Prostate gland (tissue), 2 donors: ENCODE results near the gene WFS1. TPM values are rescaled to one million over a fixed set of nuclear protein-coding genes. Genes with fewer than 3 reads are reported as not detected.

ENCODE experiments used
- DNase-seq: peaks from one replicate; pipeline ENCODE4 v3.0.0-alpha.2; 2019; ENCODE audit warnings: low spot score
- H3K27ac ChIP-seq, 2 donors: fragments of 200-600 bp; sonication (generic); 2 replicates each; pipeline ENCODE4 v1.5.1; 2017 to 2019
- H3K27me3 ChIP-seq: fragments of 200-600 bp; sonication (generic); replicated peaks from 2 replicates; pipeline ENCODE4 v1.5.1; 2019; ENCODE audit not compliant: insufficient read depth
- H3K36me3 ChIP-seq, 2 donors: fragments of 200-600 bp; sonication (generic); 1 replicate in 1 of 2; 2 replicates in 1 of 2; pipeline versions ENCODE4 v1.5.1 to v1.8.1; 2017 to 2019
- H3K4me1 ChIP-seq: fragments of 200-600 bp; sonication (generic); replicated peaks from 2 replicates; pipeline ENCODE4 v1.5.1; 2019
- H3K4me3 ChIP-seq, 2 donors: fragments of 200-600 bp; sonication (generic); 2 replicates each; pipeline ENCODE4 v1.5.1; 2017 to 2019
- H3K9me3 ChIP-seq: fragments of 200-600 bp; sonication (generic); 2 replicates; pipeline ENCODE4 v1.5.1; 2017
- POLR2A ChIP-seq: fragments of 450-650 bp; IDR thresholded peaks from one replicate; pipeline ENCODE4 v1.6.1; 2016; ENCODE audit warnings: antibody characterized with exemption, mild to moderate bottlenecking
- POLR2AphosphoS5 ChIP-seq: sonication (generic); formaldehyde crosslinking; IDR thresholded peaks from one replicate; pipeline ENCODE4 v1.6.1; 2017; ENCODE audit warnings: antibody characterized with exemption
- WGBS: methylation state at CpG from one replicate; pipeline ENCODE4 v1.1.5; 2018; 5-methylcytosine and 5-hydroxymethylcytosine counted together
- intact Hi-C: fragments of 100-400 bp; cut with DNase I; formaldehyde crosslinking; loops from one replicate; pipeline ENCODE4 v1.14.2; 2022
- total RNA-seq, 2 donors: library from RNA; depleted of rRNA; stranded (reverse); fragments of >200 nt; gene quantifications; one replicate each; pipeline ENCODE4 v1.1.0, GENCODE V29; 2016
- TF ChIP-seq, protein P1 (sequence below), 4 experiments: fragments of 200-600 bp in 2 of 4; fragments of 450-650 bp in 2 of 4; sonication (generic) in 2 of 4; IDR thresholded peaks; 1 replicate in 3 of 4; 2 replicates in 1 of 4; pipeline ENCODE4 v1.5.1; 2016 to 2019; ENCODE audit warnings: antibody characterized with exemption in 4 of 4, mild to moderate bottlenecking in 2 of 4, moderate library complexity in 2 of 4

WFS1 gene
- total RNA-seq, 2 donors from 2014 or later, result 53.4 to 169 TPM

DNA sequence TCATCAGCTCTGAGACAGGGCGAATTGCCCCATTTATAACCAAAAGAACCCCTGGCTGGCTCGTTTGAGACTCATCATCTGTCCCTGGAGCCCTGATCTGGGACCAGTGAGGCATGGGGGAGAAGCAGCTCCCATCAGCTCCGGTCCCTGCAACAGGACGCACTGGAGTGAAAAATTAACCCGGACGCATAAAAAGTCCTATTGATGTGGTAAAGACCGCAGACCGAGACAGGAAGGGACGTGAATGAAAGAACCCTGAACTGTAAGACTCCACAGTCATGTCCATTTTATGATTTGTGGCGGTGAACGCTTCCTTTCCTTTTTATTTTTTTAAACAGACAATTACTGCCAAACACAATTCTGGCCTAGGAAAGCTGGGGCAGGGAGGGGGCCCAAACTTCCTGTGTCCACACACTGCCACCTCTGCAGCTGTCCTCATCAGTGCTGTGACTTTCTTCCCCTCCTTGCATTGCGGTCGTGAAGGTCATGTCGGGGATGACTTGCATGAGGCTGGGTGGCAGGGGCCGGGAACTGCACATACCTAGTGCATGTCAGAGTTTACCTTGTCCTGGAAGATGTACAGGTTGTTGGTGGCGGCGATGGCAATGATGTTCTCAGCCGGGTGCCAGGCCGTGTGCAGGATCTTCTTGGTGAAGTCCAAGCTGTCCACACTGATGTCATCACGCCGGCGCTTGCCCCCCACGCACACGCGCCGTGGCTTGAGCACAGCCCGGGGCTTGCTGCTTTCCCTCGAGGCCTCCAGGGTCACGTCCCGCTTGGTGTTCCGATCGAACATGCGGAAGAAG, 53.3 kb downstream of the WFS1 start:
- no peaks in the 10 kb centered on the region for H3K4me1 ChIP-seq
- intact Hi-C loops, result no loop called here
- WGBS, result 80% methylated on average over 33 of the region's 33 CpGs

DNA sequence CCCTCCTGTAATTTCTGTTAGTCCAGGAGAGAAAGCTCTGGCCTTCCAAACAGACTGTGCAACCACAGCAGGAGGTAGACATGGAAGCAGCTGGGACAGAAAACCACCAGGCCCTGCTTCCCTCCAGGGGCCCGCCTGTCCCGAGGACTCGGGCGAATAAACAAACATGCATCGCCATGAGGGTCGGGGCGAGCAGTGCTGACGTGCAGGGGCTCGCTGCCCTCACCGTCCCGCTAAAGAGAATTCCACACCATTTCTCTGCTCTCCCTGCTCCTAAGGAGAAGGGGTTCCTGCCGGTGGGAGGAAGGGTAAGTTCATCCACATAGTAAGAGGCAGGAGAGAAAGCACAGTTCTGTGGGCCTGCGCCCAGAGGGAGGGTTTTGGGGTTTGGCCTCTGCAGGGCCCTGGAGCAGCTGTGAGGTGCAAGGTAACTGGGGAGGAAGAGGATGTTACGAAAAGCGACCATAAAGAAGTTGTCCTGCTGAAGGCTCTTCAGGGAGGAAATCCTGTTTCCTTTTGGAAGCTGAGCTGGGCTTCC, 54.9 kb downstream of the WFS1 start:
- no peak overlapping the region for H3K27ac ChIP-seq
- TF ChIP-seq, protein P1, sequence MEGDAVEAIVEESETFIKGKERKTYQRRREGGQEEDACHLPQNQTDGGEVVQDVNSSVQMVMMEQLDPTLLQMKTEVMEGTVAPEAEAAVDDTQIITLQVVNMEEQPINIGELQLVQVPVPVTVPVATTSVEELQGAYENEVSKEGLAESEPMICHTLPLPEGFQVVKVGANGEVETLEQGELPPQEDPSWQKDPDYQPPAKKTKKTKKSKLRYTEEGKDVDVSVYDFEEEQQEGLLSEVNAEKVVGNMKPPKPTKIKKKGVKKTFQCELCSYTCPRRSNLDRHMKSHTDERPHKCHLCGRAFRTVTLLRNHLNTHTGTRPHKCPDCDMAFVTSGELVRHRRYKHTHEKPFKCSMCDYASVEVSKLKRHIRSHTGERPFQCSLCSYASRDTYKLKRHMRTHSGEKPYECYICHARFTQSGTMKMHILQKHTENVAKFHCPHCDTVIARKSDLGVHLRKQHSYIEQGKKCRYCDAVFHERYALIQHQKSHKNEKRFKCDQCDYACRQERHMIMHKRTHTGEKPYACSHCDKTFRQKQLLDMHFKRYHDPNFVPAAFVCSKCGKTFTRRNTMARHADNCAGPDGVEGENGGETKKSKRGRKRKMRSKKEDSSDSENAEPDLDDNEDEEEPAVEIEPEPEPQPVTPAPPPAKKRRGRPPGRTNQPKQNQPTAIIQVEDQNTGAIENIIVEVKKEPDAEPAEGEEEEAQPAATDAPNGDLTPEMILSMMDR (IDR thresholded peaks at IDR 0.05), result no peak
- TF ChIP-seq POLR2A (no peak), POLR2AphosphoS5 (no peak)
- no peaks in the 10 kb centered on the region for H3K27me3 ChIP-seq
- H3K36me3 ChIP-seq, result no peaks in the 10 kb centered on the region
- no peak for DNase-seq
- no peaks in the 10 kb centered on the region for H3K4me1 ChIP-seq
- 57% methylated on average over 15 of the region's 15 CpGs for WGBS
- H3K4me3 ChIP-seq, result no peak overlapping the region
- no peaks in the 10 kb centered on the region for H3K9me3 ChIP-seq
- intact Hi-C loops, result no loop called here

More for the DNA sequence above, 53.3 kb downstream of the WFS1 start:
- Histone ChIP-seq H3K27me3 (no peaks in the 10 kb centered on the region), H3K4me3 (no peak overlapping the region), H3K27ac (no peak overlapping the region), H3K36me3 (no peaks in the 10 kb centered on the region), H3K9me3 (no peaks in the 10 kb centered on the region)
- no peak for DNase-seq
- TF ChIP-seq, protein P1 (IDR thresholded peaks at IDR 0.05), result no peak
- TF ChIP-seq POLR2A, result no peak
- TF ChIP-seq POLR2AphosphoS5, result no peak

DNA sequence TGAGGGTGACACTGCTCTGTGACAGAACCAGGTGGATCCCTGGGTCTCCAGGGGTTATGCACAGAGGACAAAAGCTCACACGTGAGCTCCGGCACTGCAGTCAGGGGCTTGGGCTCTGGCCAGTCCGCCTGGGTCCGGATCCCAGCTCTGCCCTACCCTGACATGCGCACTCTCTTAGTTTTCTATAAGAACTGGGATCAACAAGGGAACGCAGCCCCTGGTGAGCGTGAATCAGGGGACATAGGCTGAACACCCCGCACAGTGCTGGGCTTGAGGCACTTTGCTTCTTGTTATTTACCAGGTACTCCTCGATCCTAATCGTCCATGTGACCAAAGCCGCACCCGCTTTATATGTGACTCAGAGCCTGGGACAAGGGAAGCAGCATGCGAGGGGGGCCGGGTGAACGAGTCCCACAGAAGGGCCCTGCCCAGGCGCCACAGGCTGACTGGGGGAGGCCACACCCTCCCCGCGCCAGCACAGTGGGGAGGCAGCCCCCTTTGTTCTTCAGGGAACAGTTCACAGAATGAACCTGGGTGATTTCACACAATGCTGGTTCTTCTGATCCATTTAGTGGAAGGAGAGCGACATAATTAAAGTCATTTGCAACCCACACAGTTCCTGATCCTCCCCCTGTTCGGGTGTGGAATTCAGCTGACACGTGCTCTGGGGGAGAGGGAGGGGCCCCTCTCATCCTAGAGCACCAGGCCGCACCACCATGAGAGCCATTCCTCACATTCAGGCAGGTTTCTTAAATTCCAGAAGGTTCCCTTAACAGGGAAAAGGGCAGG, 55.5 kb downstream of the WFS1 start:
- DNase-seq, result peak; percentile 76
- WGBS, result 27% methylated on average over 22 of the region's 22 CpGs
- Histone ChIP-seq H3K36me3 (no peaks in the 10 kb centered on the region), H3K27ac (no peak overlapping the region), H3K9me3 (no peaks in the 10 kb centered on the region), H3K4me3 (no peak overlapping the region), H3K4me1 (no peaks in the 10 kb centered on the region), H3K27me3 (no peaks in the 10 kb centered on the region)
- TF ChIP-seq POLR2AphosphoS5 (peak; percentile 52), POLR2A (no peak)
- intact Hi-C loops, result loop anchor here (5.0 kb wide), 1 partner anchor 328 kb away; no protein-coding TSS in a partner anchor

DNA sequence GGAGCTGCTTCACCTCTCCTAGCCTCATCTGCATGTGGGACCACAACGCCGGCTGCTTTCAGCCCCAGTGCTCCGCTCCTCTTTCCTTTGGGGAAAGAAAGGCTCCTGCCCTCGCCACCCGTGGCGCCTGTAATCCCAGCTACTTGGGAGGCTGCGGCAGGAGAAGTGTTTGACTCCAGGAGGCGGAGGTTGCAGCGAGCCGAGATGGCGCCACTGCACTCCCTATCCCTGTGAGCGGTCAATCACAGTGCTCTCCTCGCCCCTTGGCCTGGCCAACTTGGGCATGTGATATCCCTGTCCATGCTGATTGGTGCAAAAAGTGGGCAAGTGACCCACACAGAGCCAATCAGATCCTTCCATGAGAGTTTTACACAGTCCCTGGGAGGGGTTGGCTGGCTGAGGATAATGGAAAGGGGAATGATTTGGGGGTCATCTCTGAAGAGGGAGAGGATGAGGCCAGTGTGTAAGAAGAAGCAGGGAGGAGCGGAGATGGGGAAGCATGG, 56.2 kb downstream of the WFS1 start:
- DNase-seq, result no peak
- no peak overlapping the region for H3K4me3 ChIP-seq
- no peaks in the 10 kb centered on the region for H3K9me3 ChIP-seq
- H3K36me3 ChIP-seq, result no peaks in the 10 kb centered on the region
- no peaks in the 10 kb centered on the region for H3K27me3 ChIP-seq
- TF ChIP-seq, protein P1 (IDR thresholded peaks at IDR 0.05), result no peak
- TF ChIP-seq POLR2AphosphoS5 (no peak), POLR2A (no peak)
- 91% methylated on average over 14 of the region's 14 CpGs for WGBS
- intact Hi-C loops, result loop anchor here (2.0 to 5.0 kb wide), 2 partner anchors 77 to 329 kb away; no protein-coding TSS in a partner anchor
- no peaks in the 10 kb centered on the region for H3K4me1 ChIP-seq
- H3K27ac ChIP-seq, result no peak overlapping the region
